ENCODE measurements around the gene DAB2. TPM values are rescaled to one million over a fixed set of nuclear protein-coding genes. Genes with fewer than 3 reads are reported as not detected.

The DAB2 gene
- total RNA-seq, 2 experiments from 2014 or later = 0.25 to 0.28 TPM

DNA sequence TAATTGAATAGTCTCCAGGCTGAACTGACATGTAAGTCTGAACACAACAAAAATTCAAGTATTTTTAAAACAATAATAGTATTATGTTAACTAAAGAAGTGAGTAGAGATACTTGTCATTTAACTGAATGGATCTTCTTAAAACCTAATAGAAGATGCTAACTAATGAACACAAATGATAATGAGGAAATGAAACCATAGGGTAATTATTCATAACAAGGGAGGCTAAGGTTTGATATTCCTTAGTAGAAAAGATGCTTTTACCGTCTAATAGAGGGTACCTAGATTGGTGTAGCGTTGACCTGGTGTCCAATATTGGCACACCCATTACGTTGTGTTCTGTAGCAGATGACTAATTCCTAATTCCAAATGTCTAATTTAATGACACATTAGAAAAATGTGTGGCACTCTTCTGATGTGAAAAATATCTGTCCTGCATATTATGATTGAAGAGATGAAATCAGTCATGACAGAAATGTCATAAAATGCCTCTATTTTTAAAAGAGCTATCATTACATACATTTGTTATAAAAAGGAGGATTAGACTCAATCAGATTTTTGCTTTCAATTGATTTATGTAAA is 14.9 kb upstream of the DAB2 start:
- H3K27me3 Mint-ChIP-seq = no peaks in the 10 kb centered on the region
- H3K27ac Mint-ChIP-seq = no peak overlapping the region
- H3K9me3 Mint-ChIP-seq = no peaks in the 10 kb centered on the region
- no peak for DNase-seq
- H3K4me3 Mint-ChIP-seq = no peak overlapping the region
- no peaks in the 10 kb centered on the region for H3K36me3 Mint-ChIP-seq
- H3K4me1 Mint-ChIP-seq = no peaks in the 10 kb centered on the region

GRCh38 chr5:39437467-39437866 is 12.7 kb upstream of the DAB2 start:
- Mint-ChIP-seq H3K4me1 (no peaks in the 10 kb centered on the region), H3K4me3 (no peak overlapping the region), H3K27ac (no peak overlapping the region), H3K36me3 (no peaks in the 10 kb centered on the region), H3K9me3 (no peaks in the 10 kb centered on the region), H3K27me3 (peaks cover 1% of the 10 kb centered on the region)
- no peak for DNase-seq

GRCh38 chr5:39433848-39434247 is 9.1 kb upstream of the DAB2 start:
- Mint-ChIP-seq H3K27me3 (peaks cover 20% of the 10 kb centered on the region), H3K4me3 (no peak overlapping the region), H3K36me3 (no peaks in the 10 kb centered on the region), H3K4me1 (no peaks in the 10 kb centered on the region), H3K9me3 (no peaks in the 10 kb centered on the region), H3K27ac (no peak overlapping the region)
- no peak for DNase-seq

DNA sequence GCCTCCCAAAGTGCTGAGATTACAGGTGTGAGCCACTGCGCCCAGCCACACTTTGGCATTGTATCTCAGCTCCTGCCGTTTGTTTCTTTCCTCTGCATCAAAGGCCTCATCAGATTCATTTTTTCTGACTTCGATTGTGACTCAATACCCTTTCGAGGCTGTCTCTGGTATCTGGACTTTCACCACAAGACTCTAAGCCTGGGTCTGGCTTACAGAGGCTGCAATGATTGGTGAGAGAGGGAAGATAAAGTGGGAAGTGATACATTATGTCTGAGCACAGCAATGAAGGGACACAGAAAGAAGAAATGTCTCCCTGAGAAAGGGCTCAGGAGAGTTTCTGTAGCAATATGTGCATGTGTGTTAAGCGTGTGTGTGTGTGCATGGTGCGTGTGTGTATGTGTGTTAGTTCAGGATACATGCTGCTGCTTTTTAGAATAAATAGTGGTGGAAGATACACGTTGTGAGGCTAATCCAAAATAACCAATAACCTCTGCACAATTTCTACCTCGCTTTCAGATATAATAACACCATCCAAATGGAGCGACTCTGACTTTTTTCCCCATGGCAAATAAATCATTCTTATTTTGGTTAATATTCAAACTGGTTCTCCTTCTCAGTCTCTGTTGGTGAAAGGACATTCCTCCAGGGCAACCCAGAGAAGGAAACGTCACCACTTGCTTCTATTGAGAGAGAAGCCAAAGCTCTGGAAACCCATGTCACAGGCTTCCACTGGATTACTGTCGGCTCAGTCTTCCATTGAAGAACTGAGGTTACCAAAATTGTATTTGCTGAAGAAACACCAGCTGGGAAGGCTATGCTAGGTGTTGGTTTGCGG is 8.1 kb upstream of the DAB2 start:
- H3K36me3 Mint-ChIP-seq = no peaks in the 10 kb centered on the region
- no peak overlapping the region for H3K4me3 Mint-ChIP-seq
- no peaks in the 10 kb centered on the region for H3K4me1 Mint-ChIP-seq
- H3K9me3 Mint-ChIP-seq = no peaks in the 10 kb centered on the region
- no peak for DNase-seq
- H3K27ac Mint-ChIP-seq = no peak overlapping the region
- H3K27me3 Mint-ChIP-seq = peaks cover 26% of the 10 kb centered on the region

- peaks cover 50% of the 10 kb centered on the region for H3K27me3 Mint-ChIP-seq
- no peaks in the 10 kb centered on the region for H3K9me3 Mint-ChIP-seq
- no peaks in the 10 kb centered on the region for H3K4me1 Mint-ChIP-seq
- no peak overlapping the region for H3K4me3 Mint-ChIP-seq
- H3K27ac Mint-ChIP-seq = no peak overlapping the region
- DNase-seq = no peak
- H3K36me3 Mint-ChIP-seq = no peaks in the 10 kb centered on the region
Observed at GRCh38 chr5:39430461-39430860, 5.7 kb upstream of the DAB2 start.

GRCh38 chr5:39428640-39429039 is 3.9 kb upstream of the DAB2 start:
- Mint-ChIP-seq H3K9me3 (no peaks in the 10 kb centered on the region), H3K4me3 (no peak overlapping the region), H3K27ac (no peak overlapping the region), H3K27me3 (peaks cover 65% of the 10 kb centered on the region), H3K36me3 (no peaks in the 10 kb centered on the region), H3K4me1 (peaks cover 6% of the 10 kb centered on the region)
- no peak for DNase-seq

- peaks cover 75% of the 10 kb centered on the region for H3K27me3 Mint-ChIP-seq
- H3K9me3 Mint-ChIP-seq = no peaks in the 10 kb centered on the region
- H3K4me3 Mint-ChIP-seq = no peak overlapping the region
- no peak overlapping the region for H3K27ac Mint-ChIP-seq
- DNase-seq = no peak
- H3K36me3 Mint-ChIP-seq = no peaks in the 10 kb centered on the region
- H3K4me1 Mint-ChIP-seq = peaks cover 6% of the 10 kb centered on the region
Observed at GRCh38 chr5:39427633-39428032, 2.9 kb upstream of the DAB2 start.

- peaks cover 6% of the 10 kb centered on the region for H3K4me1 Mint-ChIP-seq
- no peak overlapping the region for H3K4me3 Mint-ChIP-seq
- no peaks in the 10 kb centered on the region for H3K9me3 Mint-ChIP-seq
- no peak overlapping the region for H3K27ac Mint-ChIP-seq
- no peaks in the 10 kb centered on the region for H3K36me3 Mint-ChIP-seq
- H3K27me3 Mint-ChIP-seq = peaks cover 75% of the 10 kb centered on the region
- DNase-seq = no peak
Observed at GRCh38 chr5:39427229-39427628, 2.4 kb upstream of the DAB2 start.

DNA sequence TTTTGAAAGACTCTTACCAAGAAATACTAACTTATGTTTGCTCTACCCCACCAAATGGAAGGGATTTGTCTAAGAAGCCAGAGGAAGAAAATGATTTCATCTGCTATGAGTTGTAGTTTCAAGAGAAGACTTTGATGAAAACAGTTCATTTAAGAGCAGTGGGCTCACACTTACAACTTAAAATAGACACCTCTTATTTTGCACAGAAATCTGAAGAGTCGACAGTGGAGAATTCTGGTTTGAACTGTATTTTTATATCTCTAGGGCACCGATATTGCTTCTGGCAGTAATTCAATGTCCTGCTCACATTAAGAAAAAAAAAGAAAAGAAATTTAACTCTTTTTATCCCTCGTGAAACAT is 1.9 kb upstream of the DAB2 start:
- Mint-ChIP-seq H3K9me3 (no peaks in the 10 kb centered on the region), H3K4me1 (peaks cover 6% of the 10 kb centered on the region), H3K27me3 (peaks cover 73% of the 10 kb centered on the region)

DNA sequence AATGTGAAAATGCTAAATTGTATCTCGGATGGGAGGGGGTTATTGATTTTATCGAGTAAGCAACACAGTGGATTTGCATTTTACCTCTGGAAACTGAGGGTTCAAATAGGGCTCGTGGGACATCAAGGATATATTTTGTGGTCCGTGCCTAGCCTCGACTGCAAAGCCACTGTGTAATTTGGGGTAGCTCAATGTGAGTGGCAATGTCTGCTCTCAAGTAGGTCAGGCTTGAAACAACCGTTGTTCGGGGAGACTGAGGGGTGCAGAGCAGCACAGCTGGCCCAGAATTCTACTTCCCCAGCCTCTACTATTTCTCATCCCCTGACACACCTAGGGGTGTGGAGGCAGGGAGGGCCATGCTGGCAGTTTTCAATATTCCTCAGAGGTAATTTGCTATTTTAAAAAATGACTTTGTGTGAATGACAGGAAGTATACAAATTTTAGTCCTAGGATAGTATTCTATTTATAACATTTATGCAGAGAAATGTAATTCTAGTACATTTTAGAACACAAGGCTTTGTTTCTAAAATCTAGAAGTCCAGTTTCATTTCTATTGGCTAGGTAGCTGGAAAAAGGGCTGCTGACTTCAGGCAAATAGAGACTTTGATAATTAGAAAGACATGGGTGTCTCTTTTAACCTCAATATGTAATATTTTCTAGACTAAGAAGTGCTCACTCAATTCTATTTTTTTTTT is 1.4 kb upstream of the DAB2 start:
- Mint-ChIP-seq H3K9me3 (no peaks in the 10 kb centered on the region), H3K27ac (no peak overlapping the region), H3K27me3 (peaks cover 73% of the 10 kb centered on the region), H3K4me1 (peaks cover 6% of the 10 kb centered on the region), H3K36me3 (no peaks in the 10 kb centered on the region), H3K4me3 (no peak overlapping the region)
- no peak for DNase-seq

More for the DNA sequence above, 1.9 kb upstream of the DAB2 start:
- no peak overlapping the region for H3K4me3 Mint-ChIP-seq
- no peak overlapping the region for H3K27ac Mint-ChIP-seq
- no peaks in the 10 kb centered on the region for H3K36me3 Mint-ChIP-seq
- no peak for DNase-seq

DNA sequence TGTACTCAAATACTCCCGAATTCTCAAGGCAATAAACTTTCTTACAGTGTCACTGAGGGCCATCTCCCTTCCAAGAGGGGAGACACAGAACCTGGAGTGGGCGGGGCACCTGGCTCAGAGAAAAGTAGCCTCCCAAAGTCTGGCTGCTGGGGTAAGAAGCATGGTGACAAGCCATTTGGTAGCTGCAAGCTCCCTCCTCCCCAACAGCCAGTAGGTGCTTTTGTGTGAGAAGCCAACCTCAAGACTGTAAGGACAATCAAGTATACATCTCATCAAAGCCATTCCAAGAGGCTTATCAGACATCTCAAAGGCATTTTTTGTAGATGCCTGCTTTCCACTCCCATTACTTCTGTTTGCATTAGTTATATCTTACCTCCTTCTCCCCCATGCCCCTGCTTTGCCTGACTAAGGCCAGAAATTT is 1.4 kb downstream of the DAB2 start:
- Mint-ChIP-seq H3K36me3 (no peaks in the 10 kb centered on the region), H3K27ac (no peak overlapping the region), H3K4me1 (peaks cover 6% of the 10 kb centered on the region), H3K27me3 (peaks cover 54% of the 10 kb centered on the region), H3K9me3 (no peaks in the 10 kb centered on the region), H3K4me3 (no peak overlapping the region)
- DNase-seq = no peak

- Mint-ChIP-seq H3K27me3 (peaks cover 51% of the 10 kb centered on the region), H3K9me3 (no peaks in the 10 kb centered on the region), H3K4me3 (no peak overlapping the region), H3K4me1 (peaks cover 6% of the 10 kb centered on the region), H3K36me3 (no peaks in the 10 kb centered on the region), H3K27ac (no peak overlapping the region)
- DNase-seq = no peak
Observed at GRCh38 chr5:39422728-39423285, 2.0 kb downstream of the DAB2 start.

GRCh38 chr5:39422036-39422606 is 2.7 kb downstream of the DAB2 start:
- Mint-ChIP-seq H3K4me3 (no peak overlapping the region), H3K27me3 (peaks cover 44% of the 10 kb centered on the region)
- no peak for DNase-seq

GRCh38 chr5:39420482-39421145 is 4.2 kb downstream of the DAB2 start:
- no peak overlapping the region for H3K4me3 Mint-ChIP-seq
- H3K4me1 Mint-ChIP-seq = peaks cover 6% of the 10 kb centered on the region
- H3K9me3 Mint-ChIP-seq = no peaks in the 10 kb centered on the region
- no peak for DNase-seq
- H3K27ac Mint-ChIP-seq = no peak overlapping the region
- H3K36me3 Mint-ChIP-seq = no peaks in the 10 kb centered on the region
- peaks cover 35% of the 10 kb centered on the region for H3K27me3 Mint-ChIP-seq

More at GRCh38 chr5:39422036-39422606, 2.7 kb downstream of the DAB2 start:
- no peaks in the 10 kb centered on the region for H3K9me3 Mint-ChIP-seq
- no peak overlapping the region for H3K27ac Mint-ChIP-seq
- no peaks in the 10 kb centered on the region for H3K36me3 Mint-ChIP-seq
- peaks cover 6% of the 10 kb centered on the region for H3K4me1 Mint-ChIP-seq

All from activated naive CD8-positive, alpha-beta T cell treated with anti-CD3 and anti-CD28 coated beads for 36 hours (primary cell).